SK-N-SH treated with all-trans-retinoic acid at 6 μM for 48 hours (cell line): ENCODE data around the gene HAPLN2.

ENCODE experiments used
- CREB5 ChIP-seq: fragments of 250-450 bp; sonication (Bioruptor Pico); IDR thresholded peaks from 2 replicates; pipeline ENCODE4 v1.5.1; 2020; ENCODE audit warnings: low read depth, mild to moderate bottlenecking, moderate library complexity
- CSDC2 ChIP-seq: fragments of 250-450 bp; sonication (Bioruptor Pico); IDR thresholded peaks from 2 replicates; pipeline ENCODE4 v1.5.0; 2020; ENCODE audit warnings: mild to moderate bottlenecking, moderate library complexity
- ESRRG ChIP-seq: fragments of 250-450 bp; sonication (Bioruptor Pico); IDR thresholded peaks from 2 replicates; pipeline ENCODE4 v1.6.1; 2021; ENCODE audit warnings: mild to moderate bottlenecking
- GLIS3 ChIP-seq: fragments of 250-450 bp; sonication (Bioruptor Pico); IDR thresholded peaks from 2 replicates; pipeline ENCODE4 v1.5.0; 2020; ENCODE audit warnings: mild to moderate bottlenecking, moderate library complexity
- PATZ1 ChIP-seq: fragments of 250-450 bp; sonication (Bioruptor Pico); IDR thresholded peaks from 2 replicates; pipeline ENCODE4 v1.8.0; 2020; ENCODE audit warnings: mild to moderate bottlenecking, moderate library complexity, borderline replicate concordance
- PPARA ChIP-seq: fragments of 250-450 bp; sonication (Bioruptor Pico); IDR thresholded peaks from 2 replicates; pipeline ENCODE4 v1.5.0; 2020; ENCODE audit warnings: mild to moderate bottlenecking, borderline replicate concordance
- RARB ChIP-seq: fragments of 250-450 bp; sonication (Bioruptor Pico); IDR thresholded peaks from 2 replicates; pipeline ENCODE4 v1.8.0; 2021; ENCODE audit warnings: mild to moderate bottlenecking, moderate library complexity
- SNAI2 ChIP-seq: fragments of 250-450 bp; sonication (Bioruptor Pico); IDR thresholded peaks from 2 replicates; pipeline ENCODE4 v1.5.0; 2020; ENCODE audit warnings: mild to moderate bottlenecking, moderate library complexity
- TCF4 ChIP-seq: fragments of 250-450 bp; sonication (Bioruptor Pico); IDR thresholded peaks from 2 replicates; pipeline ENCODE4 v1.8.0; 2021; ENCODE audit warnings: mild to moderate bottlenecking, moderate library complexity, borderline replicate concordance
- TOX ChIP-seq: fragments of 250-450 bp; sonication (Bioruptor Pico); IDR thresholded peaks from 2 replicates; pipeline ENCODE4 v1.8.0; 2021; ENCODE audit warnings: mild to moderate bottlenecking, moderate library complexity, borderline replicate concordance
- ZFP3 ChIP-seq: fragments of 250-450 bp; sonication (Bioruptor Pico); IDR thresholded peaks from 2 replicates; pipeline ENCODE4 v1.5.0; 2020; ENCODE audit warnings: mild to moderate bottlenecking, moderate library complexity
- ZFP30 ChIP-seq: fragments of 450-650 bp; formaldehyde crosslinking; IDR thresholded peaks from 2 replicates; pipeline ENCODE4 v1.5.0; 2022; ENCODE audit warnings: mild to moderate bottlenecking, moderate library complexity
- ZNF70 ChIP-seq: fragments of 450-650 bp; formaldehyde crosslinking; IDR thresholded peaks from 2 replicates; pipeline ENCODE4 v1.5.0; 2020; ENCODE audit warnings: mild to moderate bottlenecking, moderate library complexity

DNA sequence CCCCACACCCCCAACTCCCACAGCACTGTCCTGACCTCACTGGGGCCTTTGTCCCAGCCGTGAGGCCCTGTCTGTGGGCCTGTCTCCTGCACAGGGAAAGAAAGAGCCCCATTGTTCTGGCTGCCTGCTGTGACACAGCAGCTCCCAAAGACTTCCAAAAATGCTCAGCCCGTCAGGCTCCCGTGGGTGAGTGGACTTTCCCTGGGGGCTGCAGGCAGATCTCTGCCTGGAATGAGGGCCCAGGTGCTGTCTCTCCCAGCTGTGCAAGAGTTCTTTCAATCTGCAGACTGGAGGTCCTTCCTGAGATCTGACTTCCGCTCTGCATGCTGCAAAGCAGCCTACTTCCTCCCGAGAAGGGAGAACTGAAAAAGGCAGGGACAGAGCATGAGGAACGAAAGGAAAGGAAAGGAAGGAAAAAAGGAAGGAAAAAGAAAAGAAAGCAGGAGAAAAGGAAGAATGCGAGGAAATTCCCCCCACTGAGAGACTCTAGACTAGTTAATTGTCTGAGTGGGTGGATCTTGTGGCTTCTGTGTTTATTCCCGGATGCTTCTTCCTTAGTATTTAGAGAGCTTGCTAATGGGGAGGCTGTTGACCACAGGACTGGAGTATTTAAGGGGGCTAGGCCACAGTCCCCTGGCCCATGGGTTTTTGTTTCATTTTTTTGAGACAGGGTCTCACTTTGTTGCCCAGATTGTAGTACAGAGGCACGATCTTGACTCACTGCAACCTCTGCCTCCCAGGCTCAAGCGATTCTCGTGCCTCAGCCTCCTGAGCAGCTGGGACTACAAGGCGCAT lies 43.0 kb downstream of the HAPLN2 start:
- TF ChIP-seq ZFP30 (CRISPR knock-in tag) (no peak), GLIS3 (no peak), CREB5 (CRISPR knock-in tag) (no peak), CSDC2 (CRISPR knock-in tag) (no peak), ZFP3 (CRISPR knock-in tag) (no peak), PPARA (CRISPR knock-in tag) (no peak), SNAI2 (CRISPR knock-in tag) (no peak), ESRRG (CRISPR knock-in tag) (no peak), TCF4 (CRISPR knock-in tag) (no peak), PATZ1 (CRISPR knock-in tag) (no peak), RARB (CRISPR knock-in tag) (no peak), ZNF70 (CRISPR knock-in tag) (no peak), TOX (CRISPR knock-in tag) (no peak)
